ENCODE results near the gene FKRP. TPM values are rescaled to one million over a fixed set of nuclear protein-coding genes. Genes with fewer than 3 reads are reported as not detected.
A peak's percentile ranks its signal among the peaks of the same experiment; 100 is the strongest.

Gene FKRP
- polyA plus RNA-seq, 1 donor (not counting 4 experiments of a cell fraction or from before 2014, with no cell fraction given) = 6.1 TPM

- H3K27me3 ChIP-seq (ENCODE audit: control insufficient read depth, extremely low read depth, insufficient read depth, low read length) = no peaks in the 10 kb centered on the region
- no peaks in the 10 kb centered on the region for H4K20me1 ChIP-seq (ENCODE audit: control insufficient read depth, extremely low read depth, insufficient read depth, low read length)
- no peak overlapping the region for H3K9ac ChIP-seq (ENCODE audit: control insufficient read depth, extremely low read depth, insufficient read depth, low read length)
- no peak overlapping the region for H2AFZ ChIP-seq (ENCODE audit: control insufficient read depth, low read length)
- dilution Hi-C loops (cut with MboI; ENCODE audit: extremely low pct_ligation_motif_present, low sequenced_read_pairs) = no loop called here
- H3K79me2 ChIP-seq (ENCODE audit: control insufficient read depth, insufficient read depth, low read length) = no peaks in the 10 kb centered on the region
- FAIRE-seq = no peak
- no peaks in the 10 kb centered on the region for H3K9me3 ChIP-seq (ENCODE audit: control insufficient read depth, low read depth, low read length)
- TF ChIP-seq EZH2 (IDR thresholded peaks at IDR 0.05; ENCODE audit: low read length) (no peak), CTCF (optimal IDR thresholded peaks at IDR 0.05 in 1 of 3, IDR thresholded peaks at IDR 0.05 in 1 of 3, conservative IDR thresholded peaks at IDR 0.05 in 1 of 3; ENCODE audit: extremely low read depth in 1 of 3, insufficient read depth in 2 of 3, low read length in 3 of 3) (peak; percentile 54 to 80 (median 59))
- no peak overlapping the region for H3K4me2 ChIP-seq (ENCODE audit: control insufficient read depth, extremely low read depth, insufficient read depth, low read depth, low read length)
- no peaks in the 10 kb centered on the region for H3K4me1 ChIP-seq (ENCODE audit: control insufficient read depth, extremely low read depth, insufficient read depth, low read length)
- H3K27ac ChIP-seq (ENCODE audit: control insufficient read depth, insufficient read depth, low read length) = no peak overlapping the region
- H3K36me3 ChIP-seq (ENCODE audit: control insufficient read depth in 2 of 2, extremely low read depth in 1 of 2, insufficient read depth in 2 of 2, low read length in 2 of 2) = peaks cover 5 to 8% of the 10 kb centered on the region in 2 experiments
- no peak overlapping the region for H3K4me3 ChIP-seq (ENCODE audit: control insufficient read depth in 2 of 3, extremely low read depth in 1 of 3, insufficient read depth in 2 of 3, low read depth in 1 of 3, low read length in 3 of 3)
- H3K9me1 ChIP-seq (ENCODE audit: control insufficient read depth, extremely low read depth, insufficient read depth, low read length) = no peaks in the 10 kb centered on the region
- DNase-seq (ENCODE audit: low read depth, low spot score) = no peak
Observed at GRCh38 chr19:46753420-46754155, 7.7 kb downstream of the FKRP start.

- Histone ChIP-seq H3K79me2 (ENCODE audit: control insufficient read depth, insufficient read depth, low read length) (no peaks in the 10 kb centered on the region), H3K27me3 (ENCODE audit: control insufficient read depth, extremely low read depth, insufficient read depth, low read length) (no peaks in the 10 kb centered on the region), H3K4me2 (ENCODE audit: control insufficient read depth, extremely low read depth, insufficient read depth, low read depth, low read length) (no peak overlapping the region), H4K20me1 (ENCODE audit: control insufficient read depth, extremely low read depth, insufficient read depth, low read length) (no peaks in the 10 kb centered on the region), H3K36me3 (ENCODE audit: control insufficient read depth in 2 of 2, extremely low read depth in 1 of 2, insufficient read depth in 2 of 2, low read length in 2 of 2) (peaks cover 4 to 5% of the 10 kb centered on the region in 2 experiments), H3K9me3 (ENCODE audit: control insufficient read depth, low read depth, low read length) (no peaks in the 10 kb centered on the region), H3K27ac (ENCODE audit: control insufficient read depth, insufficient read depth, low read length) (no peak overlapping the region), H2AFZ (ENCODE audit: control insufficient read depth, low read length) (no peak overlapping the region), H3K9me1 (ENCODE audit: control insufficient read depth, extremely low read depth, insufficient read depth, low read length) (no peaks in the 10 kb centered on the region), H3K4me3 (ENCODE audit: control insufficient read depth in 2 of 3, extremely low read depth in 1 of 3, insufficient read depth in 2 of 3, low read depth in 1 of 3, low read length in 3 of 3) (no peak overlapping the region), H3K4me1 (ENCODE audit: control insufficient read depth, extremely low read depth, insufficient read depth, low read length) (peaks cover 8% of the 10 kb centered on the region), H3K9ac (ENCODE audit: control insufficient read depth, extremely low read depth, insufficient read depth, low read length) (no peak overlapping the region)
- DNase-seq (ENCODE audit: low read depth, low spot score) (no peak), FAIRE-seq (no peak)
- TF ChIP-seq EZH2 (IDR thresholded peaks at IDR 0.05; ENCODE audit: low read length) (no peak), CTCF (optimal IDR thresholded peaks at IDR 0.05 in 1 of 3, IDR thresholded peaks at IDR 0.05 in 1 of 3, conservative IDR thresholded peaks at IDR 0.05 in 1 of 3; ENCODE audit: extremely low read depth in 1 of 3, insufficient read depth in 2 of 3, low read length in 3 of 3) (no peak)
- dilution Hi-C loops (cut with MboI; ENCODE audit: extremely low pct_ligation_motif_present, low sequenced_read_pairs) = no loop called here
Observed at GRCh38 chr19:46755077-46755852, 9.4 kb downstream of the FKRP start.
